GM21529 (cell line): ENCODE data around the gene HMGCS2.

Experiments
- ATAC-seq: cut with Tn5 transposase; IDR thresholded peaks from one replicate; pipeline ENCODE4 v1.9.1; 2021; ENCODE audit not compliant: unreplicated experiment

Gene HMGCS2

DNA sequence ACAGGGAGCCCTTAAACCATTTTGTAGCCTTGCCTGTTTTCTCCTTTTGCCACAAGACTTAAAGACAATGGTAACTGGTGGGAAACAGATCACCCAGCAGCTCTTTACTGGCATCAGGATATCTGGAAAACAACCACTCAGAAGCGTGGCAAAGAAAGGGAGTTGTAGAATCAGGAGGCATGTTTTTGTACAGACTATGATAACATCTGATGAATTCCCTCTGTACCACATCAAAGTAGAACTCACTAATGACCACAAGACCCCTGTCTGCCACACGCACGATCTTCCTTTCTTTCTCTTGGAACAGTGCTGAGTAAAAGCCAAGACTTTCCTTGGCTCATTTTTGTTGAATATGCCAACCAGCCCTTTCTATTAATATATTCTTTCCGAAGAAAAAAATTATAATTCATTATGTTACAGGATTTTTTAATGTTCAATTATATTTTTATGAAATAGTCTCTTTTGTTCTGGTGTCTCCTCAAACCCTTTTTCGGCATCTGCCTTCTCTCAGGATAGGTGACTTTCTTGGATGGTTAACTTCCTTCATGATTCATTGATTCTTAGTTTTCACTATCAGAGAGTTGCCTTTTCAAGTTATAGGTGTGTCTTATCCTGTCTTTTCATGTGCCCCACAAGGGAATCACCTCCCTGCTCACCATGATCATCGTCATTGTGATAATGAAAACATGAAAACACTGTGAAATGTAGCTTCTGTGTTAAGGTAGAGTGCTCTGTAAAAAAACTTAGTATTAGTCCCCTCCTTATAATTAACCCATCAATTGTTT is 64.8 kb downstream of the HMGCS2 start:
- no peak for ATAC-seq

DNA sequence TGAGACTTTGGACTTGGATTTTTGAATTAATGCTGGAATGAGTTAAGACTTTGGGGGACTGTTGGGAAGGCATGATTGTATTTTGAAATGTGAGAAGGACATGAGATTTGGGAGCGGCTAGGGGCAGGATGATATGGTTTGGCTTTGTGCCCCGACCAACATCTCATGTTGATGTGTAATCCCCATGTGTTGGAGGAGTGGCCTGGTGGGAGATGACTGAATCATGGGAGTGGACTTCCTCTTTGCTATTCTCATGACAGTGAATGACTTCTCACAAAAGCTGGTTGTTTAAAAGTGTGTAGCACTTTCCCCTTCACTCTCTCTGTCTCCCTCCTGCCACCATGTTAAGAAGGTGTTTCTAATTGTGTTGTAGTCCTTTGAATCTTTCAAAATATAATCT is 66.3 kb downstream of the HMGCS2 start:
- ATAC-seq: no peak

DNA sequence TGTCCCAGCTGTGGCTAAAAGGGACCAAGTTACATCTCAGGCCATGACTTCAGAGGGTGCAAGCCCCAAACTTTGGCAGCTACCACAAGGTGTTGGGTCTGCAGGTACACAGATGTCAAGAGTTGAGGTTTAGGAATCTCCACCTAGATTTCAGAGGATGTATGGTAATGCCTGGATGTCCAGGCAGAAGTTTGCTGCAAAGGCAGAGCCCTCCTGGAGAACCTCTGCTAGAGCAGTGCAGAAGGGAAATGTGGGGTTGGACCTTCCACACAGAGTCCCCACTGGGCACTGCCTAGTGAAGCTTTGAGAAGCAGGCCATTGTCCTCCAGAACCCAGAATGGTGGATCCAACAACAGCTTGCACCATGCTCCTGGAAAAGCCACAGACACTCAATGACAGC is 67.0 kb downstream of the HMGCS2 start:
- no peak for ATAC-seq

DNA sequence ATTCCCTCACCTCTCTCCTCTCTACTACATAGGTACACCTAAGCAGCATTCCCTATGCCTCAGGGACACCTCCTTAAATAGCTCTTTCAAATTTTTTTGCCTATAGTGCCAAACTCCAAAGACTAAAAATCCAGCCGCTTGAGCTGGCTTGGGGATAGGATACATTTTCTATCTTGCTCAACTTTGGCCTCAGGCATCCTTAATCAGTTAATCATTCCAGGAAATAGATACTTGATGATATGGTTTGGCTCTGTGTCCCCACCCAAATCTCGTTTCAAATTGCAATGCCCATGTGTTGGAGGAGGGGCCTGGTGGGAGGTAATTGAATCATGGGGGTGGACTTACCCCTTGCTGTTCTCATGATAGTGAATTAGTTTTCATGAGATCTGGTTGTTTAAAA is 68.4 kb downstream of the HMGCS2 start:
- ATAC-seq: no peak
